Measurements from ENCODE around the gene UST. TPM values are rescaled to one million over a fixed set of nuclear protein-coding genes. Genes with fewer than 3 reads are reported as not detected.
A peak's percentile ranks its signal among the peaks of the same experiment; 100 is the strongest.
"Not testable (repeated sequence)": the region's sequence is repeated elsewhere in the genome, so short reads cannot be mapped to it uniquely, and the experiment has no call there.

UST gene
- total RNA-seq, 1 experiment from 2014 or later = 6.8 TPM

DNA sequence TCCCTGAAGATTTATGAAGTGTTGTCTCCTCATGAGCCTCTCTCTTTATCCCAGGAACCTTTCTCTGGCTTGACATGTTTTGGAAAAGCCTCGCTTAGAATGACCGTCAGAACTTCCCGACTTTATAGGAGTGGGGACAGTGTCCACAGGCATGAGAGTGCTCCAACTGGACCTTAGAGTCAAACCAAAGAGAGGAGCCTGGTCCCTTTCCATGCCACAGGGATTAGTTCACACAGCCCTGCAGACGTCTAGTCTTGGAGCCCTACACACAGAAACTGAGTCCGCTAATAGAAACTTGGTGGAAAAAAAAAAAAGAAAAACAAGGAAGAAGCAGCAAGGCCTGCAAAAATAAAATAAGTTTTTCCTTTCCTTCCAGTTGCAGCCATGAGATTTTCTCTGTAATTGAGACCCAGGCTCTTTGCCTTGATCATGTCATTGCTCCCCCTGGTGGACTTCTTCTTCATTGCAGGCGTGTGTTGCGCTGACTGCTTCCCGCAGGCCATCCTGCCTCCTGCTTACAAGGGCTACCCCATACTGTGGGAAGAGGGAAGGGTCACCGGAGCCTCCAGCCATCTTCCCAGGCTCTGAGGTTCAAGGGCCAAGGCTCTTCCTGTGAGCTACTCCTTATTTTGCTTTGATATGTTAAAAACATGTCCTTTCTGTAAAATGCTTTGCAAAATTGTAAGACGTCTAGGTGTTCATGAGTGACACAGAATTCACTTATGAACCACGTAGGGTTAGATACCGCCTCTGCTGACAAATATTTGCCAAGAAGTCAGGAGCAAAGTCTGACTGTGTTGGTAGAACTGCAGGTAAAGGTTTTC is 201.0 kb downstream of the UST start:
- peak; percentile 72 for DNase-seq (ENCODE audit: low read depth)

DNA sequence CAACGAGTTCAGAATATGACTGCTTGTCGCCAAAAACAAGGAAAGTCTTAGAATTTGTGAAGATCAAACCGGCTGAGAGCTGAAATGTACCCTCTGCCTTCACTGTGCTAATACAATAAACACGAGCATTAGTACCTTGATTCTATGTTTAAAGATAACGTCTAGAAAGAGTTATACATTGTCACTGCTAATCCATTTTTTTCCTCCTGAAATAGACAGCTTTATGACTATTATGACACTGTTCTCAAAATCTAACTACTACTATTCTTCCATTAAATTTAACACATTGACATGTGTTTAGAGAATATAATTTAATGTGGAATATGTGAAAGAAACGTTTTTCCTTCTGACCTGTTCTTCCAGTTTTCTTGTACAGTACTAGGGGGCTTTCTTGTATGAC is 204.8 kb downstream of the UST start:
- DNase-seq (ENCODE audit: low read depth) = no peak

DNA sequence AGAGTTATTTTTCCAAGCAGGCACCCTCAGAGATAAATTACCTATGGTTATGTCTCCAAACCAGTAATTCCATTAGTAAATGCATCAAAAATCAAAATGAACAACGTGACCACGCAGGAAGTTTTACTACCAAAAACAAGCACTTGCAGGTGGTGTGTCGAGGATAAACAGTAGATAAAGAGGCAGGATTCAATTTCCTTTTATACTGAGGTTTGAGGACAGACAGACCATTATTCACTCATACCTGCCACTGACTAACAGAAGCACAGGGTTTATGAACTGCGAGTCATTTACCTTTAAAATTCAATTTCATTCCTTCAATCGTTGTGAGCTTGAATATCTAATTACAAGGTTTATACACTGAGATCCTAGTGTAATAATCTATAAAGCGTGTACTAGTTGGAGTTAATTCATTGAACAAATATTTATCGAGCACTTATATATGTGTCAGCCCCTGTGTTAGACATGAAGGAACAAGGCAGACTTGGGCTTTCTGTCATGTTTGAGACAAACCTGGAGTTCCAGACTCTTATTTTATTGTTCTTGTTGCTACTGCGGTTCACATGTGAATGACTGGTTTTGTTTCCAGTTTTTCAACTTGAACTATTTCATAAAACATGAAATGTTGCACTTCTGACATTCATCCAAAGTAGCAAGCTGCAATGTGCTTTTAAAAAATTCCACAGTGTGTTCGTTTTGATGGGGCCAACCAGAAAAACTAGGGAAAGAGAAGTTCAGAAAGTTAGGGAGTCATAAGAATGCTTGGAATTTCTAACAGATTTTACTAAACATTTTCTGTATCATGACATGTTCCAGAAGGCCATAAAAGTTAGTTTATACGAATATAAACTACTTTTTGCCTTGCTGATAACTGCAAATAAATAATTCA is 205.6 kb downstream of the UST start:
- no peak for DNase-seq (ENCODE audit: low read depth)

DNA sequence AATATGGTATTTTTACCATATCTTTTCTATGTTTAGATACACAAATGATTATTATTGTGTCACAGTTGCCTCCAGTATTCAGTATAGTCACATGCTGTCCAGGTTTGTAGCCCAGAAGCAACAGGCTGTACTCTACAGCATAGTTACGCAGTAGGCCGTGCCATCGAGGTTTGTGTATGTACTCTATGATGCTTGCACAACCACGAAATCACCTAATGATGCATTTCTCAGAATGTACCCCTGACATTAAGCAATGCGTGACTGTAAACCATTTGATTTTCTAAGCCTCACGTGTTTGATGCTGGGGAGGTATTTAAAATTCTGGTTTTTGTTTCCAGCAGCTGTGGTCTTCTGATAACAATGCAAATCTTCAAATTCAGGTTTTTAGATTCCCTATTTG is 207.6 kb downstream of the UST start:
- DNase-seq (ENCODE audit: low read depth) = no peak

- no peak for DNase-seq (ENCODE audit: low read depth)
Measured at GRCh38 chr6:148954934-148955333, 208.1 kb downstream of the UST start.

- no peak for DNase-seq (ENCODE audit: low read depth)
Measured at GRCh38 chr6:148955441-148955840, 208.6 kb downstream of the UST start.

DNA sequence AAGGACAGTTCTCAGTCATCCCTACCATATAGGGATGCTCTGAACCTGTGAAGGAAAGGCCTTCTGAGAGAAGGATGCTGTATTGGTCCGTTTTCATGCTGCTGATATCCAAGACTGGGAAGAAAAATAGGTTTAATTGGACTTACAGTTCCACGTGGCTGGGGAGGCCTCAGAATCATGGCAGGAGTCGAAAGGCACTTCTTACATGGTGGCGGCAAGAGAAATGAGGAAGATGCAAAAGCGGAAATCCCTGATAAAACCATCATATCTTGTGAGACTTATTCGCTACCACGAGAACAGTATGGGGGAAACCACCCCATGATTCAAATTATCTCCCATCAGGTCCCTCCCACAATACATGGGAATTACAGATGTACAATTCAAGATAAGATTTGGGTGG is 209.3 kb downstream of the UST start:
- not testable (repeated sequence) for DNase-seq (ENCODE audit: low read depth)

- no peak for DNase-seq (ENCODE audit: low read depth)
Measured at GRCh38 chr6:148957752-148958151, 210.9 kb downstream of the UST start.

DNA sequence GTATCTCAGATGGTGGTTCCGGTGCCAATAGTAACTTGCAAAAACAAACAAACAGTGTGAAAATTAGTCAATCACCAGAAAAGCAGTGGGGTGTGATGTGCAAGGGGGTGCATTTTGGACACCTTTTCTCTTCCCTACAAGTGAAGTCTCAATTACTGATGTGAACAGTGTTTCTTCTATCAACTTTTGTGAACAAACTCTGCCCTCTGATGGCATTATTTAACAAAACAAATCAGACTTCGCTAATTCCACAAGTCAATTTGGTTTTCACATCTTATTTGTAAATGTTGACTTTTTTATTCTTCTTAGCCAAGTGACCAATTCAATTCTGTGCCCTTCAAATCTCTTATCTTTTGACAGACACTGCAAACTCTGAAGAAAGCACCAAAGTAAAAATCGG is 212.2 kb downstream of the UST start:
- DNase-seq (ENCODE audit: low read depth) = no peak

- DNase-seq (ENCODE audit: low read depth) = no peak
Measured at GRCh38 chr6:148959501-148959900, 212.7 kb downstream of the UST start.

GRCh38 chr6:148962854-148963515 is 216.2 kb downstream of the UST start:
- DNase-seq (ENCODE audit: low read depth) = no peak

DNA sequence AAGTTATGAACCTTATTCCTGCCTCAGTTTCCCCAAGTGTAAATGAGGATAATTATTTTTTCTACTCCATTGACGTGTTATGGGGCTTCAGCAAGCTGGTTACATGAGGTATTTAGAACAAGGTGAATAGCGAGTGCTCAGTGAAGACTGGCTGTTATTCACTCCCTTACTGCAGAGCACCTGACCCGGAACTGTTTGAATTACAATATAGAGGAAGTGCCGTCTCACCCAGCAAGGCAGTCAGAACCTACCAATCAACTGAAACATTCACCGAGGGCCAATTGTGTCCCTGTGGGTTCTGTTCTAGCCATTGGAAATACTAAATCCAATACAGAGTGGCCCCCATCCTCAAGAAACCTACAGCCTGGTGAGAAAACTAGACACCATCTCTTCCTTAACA is 216.9 kb downstream of the UST start:
- DNase-seq (ENCODE audit: low read depth) = no peak

- no peak for DNase-seq (ENCODE audit: low read depth)
Measured at GRCh38 chr6:148964467-148964866, 217.6 kb downstream of the UST start.

- DNase-seq (ENCODE audit: low read depth) = no peak
Measured at GRCh38 chr6:148965287-148965686, 218.5 kb downstream of the UST start.

- no peak for DNase-seq (ENCODE audit: low read depth)
Measured at GRCh38 chr6:148967011-148967520, 220.2 kb downstream of the UST start.

- no peak for DNase-seq (ENCODE audit: low read depth)
Measured at GRCh38 chr6:148967541-148967956, 220.7 kb downstream of the UST start.

DNA sequence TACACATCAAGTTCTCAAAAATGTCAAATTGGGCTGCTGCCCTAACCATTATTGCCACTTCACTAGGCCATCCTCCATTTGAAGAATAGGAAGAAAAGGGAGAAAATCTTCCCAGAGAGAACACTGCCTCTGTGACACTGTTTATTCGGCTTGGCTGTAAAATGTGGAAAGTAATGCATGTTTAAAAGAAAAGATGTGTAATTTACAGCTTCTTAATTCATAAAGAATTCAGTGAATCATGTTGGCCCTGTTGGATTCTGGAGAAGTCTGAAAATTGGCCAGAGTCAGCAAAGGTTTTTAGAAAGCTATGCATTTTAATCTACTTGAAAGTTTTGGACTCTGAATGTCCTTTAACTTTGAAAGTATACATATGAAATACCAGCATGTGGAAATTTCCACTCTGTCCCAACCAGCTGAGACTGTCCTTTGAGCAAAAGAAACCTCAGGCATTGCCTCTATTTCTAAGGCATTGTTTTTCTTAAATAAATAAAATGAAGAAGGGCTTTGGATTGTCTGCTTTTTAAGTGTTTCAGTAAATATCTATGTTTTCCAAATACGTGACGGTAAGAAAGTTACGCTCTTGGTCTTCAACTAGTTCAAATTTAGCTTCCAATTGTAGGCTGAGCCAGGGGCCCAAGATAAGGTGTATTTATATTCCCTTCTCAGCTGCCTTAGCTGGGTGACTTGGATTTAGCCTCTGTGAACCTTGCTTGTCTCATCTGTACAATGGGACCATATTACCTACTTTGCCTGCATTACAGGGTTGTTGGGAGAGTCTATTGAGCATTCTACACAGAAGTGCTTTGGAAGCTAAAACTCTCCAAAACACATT is 222.2 kb downstream of the UST start:
- no peak for DNase-seq (ENCODE audit: low read depth)

GRCh38 chr6:148969603-148970061 is 222.8 kb downstream of the UST start:
- no peak for DNase-seq (ENCODE audit: low read depth)

DNA sequence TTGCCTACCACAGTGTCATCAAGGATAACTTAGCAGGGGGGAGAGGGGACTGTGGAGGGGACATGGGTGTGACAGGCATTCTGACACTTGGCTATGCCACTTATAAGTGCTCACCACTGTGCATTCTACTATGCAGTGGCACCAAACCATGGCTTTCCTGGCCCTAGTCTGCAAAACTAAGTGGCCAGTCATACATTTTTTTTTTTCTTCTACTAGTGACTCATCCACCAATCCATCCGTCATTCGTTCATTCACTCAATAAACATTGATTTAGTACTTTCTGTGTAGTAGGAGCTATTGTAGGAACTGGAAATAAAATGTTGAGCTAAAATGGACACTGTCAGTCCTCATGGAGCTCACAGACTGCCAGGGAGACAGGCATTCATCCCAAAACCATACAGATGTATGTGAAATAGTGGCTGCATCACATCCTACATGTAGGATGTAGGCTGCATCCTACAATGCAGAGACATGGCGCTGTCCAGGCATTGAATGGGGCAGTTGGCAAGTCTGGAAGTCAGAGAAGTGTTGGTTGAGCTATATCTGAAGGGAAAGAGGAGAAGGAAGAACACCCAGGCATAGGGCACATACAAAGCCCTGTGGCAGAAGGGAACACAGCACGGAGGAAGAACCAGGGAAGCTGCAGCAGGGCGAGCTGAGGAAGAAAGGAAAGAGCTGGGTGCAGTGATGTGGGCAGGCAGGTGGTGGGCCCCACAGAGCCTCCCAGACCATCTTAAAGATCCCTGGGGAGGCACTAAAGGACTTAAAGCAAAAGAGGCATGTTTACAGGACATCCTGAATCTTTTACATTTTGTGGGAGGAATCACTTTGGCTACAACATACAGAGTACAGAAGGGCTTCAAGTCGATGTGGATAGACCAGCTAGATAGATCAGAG is 224.4 kb downstream of the UST start:
- no peak for DNase-seq (ENCODE audit: low read depth)

DNA sequence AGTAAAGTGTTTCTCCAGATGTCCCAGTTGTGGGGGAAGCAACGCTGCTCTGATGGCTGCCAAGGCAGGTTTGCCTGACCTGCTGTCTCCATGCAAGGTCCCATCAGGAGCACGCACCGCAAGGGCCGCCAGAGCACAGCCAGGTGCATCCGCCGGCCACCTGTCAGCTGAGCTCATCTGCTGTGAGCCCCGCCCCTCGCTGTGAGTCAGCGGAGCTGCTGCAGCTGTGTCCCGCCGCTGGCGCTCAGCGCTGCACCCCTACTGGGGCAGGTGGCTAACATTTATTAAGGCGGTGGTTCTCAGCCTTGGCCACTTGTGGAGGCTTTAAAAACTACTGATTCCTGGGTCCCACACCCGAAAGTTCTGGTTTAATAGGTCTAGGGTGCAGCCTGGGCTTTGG is 225.7 kb downstream of the UST start:
- DNase-seq (ENCODE audit: low read depth) = no peak

Data from RPMI7951 (cell line).